Kidney (tissue), 14 donors: ENCODE data around the gene P4HB. TPM values are rescaled to one million over a fixed set of nuclear protein-coding genes. Genes with fewer than 3 reads are reported as not detected.
A peak's percentile ranks its signal among the peaks of the same experiment; 100 is the strongest.

Experiments used
- DNase-seq, 5 donors: peaks; one replicate each; pipeline ENCODE4 v3.0.0-alpha.2; 2013 to 2020
- FAIRE-seq: peaks from 2 replicates; lab custom pipeline; 2012; peaks lifted over from hg19 to GRCh38; lab: Jason Lieb, UNC
- H3K27ac ChIP-seq, 2 donors: one replicate each; pipeline ENCODE4 v1.7.0; 2013; ENCODE audit warnings: low read depth in 2 of 2, low read length in 2 of 2, inconsistent platforms in 1 of 2
- H3K27me3 ChIP-seq: one replicate; pipeline ENCODE4 v1.7.1; 2013; ENCODE audit warnings: low read length, inconsistent platforms; ENCODE audit not compliant: control insufficient read depth, insufficient read depth
- H3K36me3 ChIP-seq, 3 donors: one replicate each; pipeline versions ENCODE4 v1.7.0 to v1.7.1; 2013; ENCODE audit warnings: low read length in 3 of 3, control low read depth in 1 of 3, inconsistent platforms in 1 of 3; ENCODE audit not compliant: insufficient read depth in 3 of 3, control insufficient read depth in 2 of 3
- H3K4me1 ChIP-seq, 3 donors: one replicate each; pipeline versions ENCODE4 v1.7.0 to v1.7.1; 2013; ENCODE audit warnings: low read length in 3 of 3, inconsistent platforms in 1 of 3, low read depth in 1 of 3; ENCODE audit not compliant: control insufficient read depth in 2 of 3, insufficient read depth in 2 of 3
- H3K4me3 ChIP-seq, 3 donors: one replicate each; pipeline versions ENCODE4 v1.7.0 to v1.8.1; 2013; ENCODE audit warnings: low read length in 3 of 3, control low read depth in 1 of 3, inconsistent platforms in 1 of 3
- H3K9ac ChIP-seq, 3 donors: one replicate each; pipeline versions ENCODE4 v1.7.0 to v1.7.1; 2013; ENCODE audit warnings: low read length in 3 of 3, control low read depth in 1 of 3, inconsistent platforms in 1 of 3
- H3K9me3 ChIP-seq, 3 donors: one replicate each; pipeline versions ENCODE4 v1.7.0 to v1.7.1; 2013; ENCODE audit warnings: low read length in 3 of 3, control low read depth in 1 of 3, inconsistent platforms in 1 of 3; ENCODE audit not compliant: control insufficient read depth in 2 of 3, insufficient read depth in 1 of 3
- CTCF ChIP-seq: IDR thresholded peaks from 3 replicates; pipeline ENCODE4 v1.5.1; 2012; ENCODE audit warnings: mild to moderate bottlenecking, moderate library complexity, borderline replicate concordance; ENCODE audit not compliant: insufficient read depth; ENCODE audit errors: extremely low read depth
- intact Hi-C: fragments of 100-400 bp; cut with DNase I; formaldehyde crosslinking; loops from one replicate; pipeline ENCODE4 v1.11.1; 2022
- polyA plus RNA-seq: library from polyadenylated mRNA; stranded (reverse); fragments of 350-450 nt; fragmentation: Illumina TruSeq; extraction: RNeasy Lipid Tissue Mini Kit (QIAGEN cat#74804); gene quantifications from one replicate; pipeline ENCODE4 v1.2.3, GENCODE V29; 2014; ENCODE audit warnings: low read depth, low replicate concordance; ENCODE audit not compliant: insufficient read depth
- total RNA-seq: library from RNA; stranded (reverse); fragmentation: NEBNext Ultra II Directional; extraction: Animal tissue kit (Norgen Biotek cat#: 25700); gene quantifications from one replicate; pipeline ENCODE4 v1.2.1, GENCODE V29; 2021
- donor health status: control.
- donor health status: control.
- donor health status: control.
- donor health status: control.
- donor health status: control.
- donor health status: DM: yes; HTN: yes; CAD: no.
- donor health status: Normal renal cell carcinoma (clear cell type).

The P4HB gene
- total and polyA plus RNA-seq, 2 donors from 2014 or later = 411 to 482 TPM

- intact Hi-C loops = no loop called here
- Histone ChIP-seq H3K9me3 (no peaks in the 10 kb centered on the region), H3K27me3 (peaks cover 5% of the 10 kb centered on the region)
Measured at GRCh38 chr17:81805707-81806460, 54.5 kb downstream of the P4HB start.

DNA sequence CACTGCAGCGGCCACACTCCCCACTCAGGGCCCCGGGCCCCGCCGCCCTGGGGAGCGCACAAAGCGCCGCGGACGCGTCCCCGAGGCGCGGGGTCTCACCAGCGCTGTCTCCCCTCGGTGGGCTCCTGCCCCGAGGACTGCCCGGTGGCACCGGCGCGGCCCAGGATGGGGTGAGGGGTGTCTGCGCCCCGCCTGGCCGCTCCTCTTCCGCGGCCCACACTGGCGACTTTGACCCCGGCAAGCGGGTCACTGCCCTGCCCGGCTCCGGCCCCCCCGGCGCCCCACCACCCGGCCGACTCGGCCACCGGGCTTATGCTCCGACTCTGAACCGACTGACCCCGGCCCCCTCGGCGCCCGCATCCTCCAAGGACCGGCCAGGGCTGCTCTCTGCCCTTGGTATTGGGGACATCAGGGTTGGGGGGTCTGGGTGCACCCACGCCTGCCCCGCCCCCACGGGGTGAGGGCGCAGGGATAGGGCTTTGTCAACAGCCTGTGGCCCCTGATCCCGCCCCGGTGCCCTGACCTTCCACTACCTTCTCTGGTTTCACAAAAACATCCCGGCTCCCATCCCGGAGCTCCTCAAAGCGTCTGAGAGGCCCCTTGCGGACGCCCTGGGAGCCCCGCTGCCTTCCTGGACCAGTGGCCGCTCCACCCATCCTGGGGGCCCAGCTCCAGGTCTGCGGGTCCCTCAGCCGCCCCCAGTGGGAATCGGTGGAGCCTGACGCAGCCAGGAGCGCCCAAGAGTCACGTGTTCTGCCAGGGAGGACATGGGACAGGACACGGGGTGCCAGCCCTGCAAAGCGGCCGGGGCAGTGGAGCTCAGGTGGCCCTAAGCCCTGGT lies 55.6 kb downstream of the P4HB start:
- Histone ChIP-seq H3K4me3 (peak overlapping the region in 1 of 3 donors; percentile 36), H3K36me3 (no peaks in the 10 kb centered on the region), H3K4me1 (peaks cover 0 to 4% (median 0%) of the 10 kb centered on the region in 3 donors), H3K27ac (peak overlapping the region; percentile 9 to 60), H3K27me3 (peaks cover 5% of the 10 kb centered on the region), H3K9ac (peak overlapping the region in 1 of 3 donors; percentile 40), H3K9me3 (no peaks in the 10 kb centered on the region)
- TF ChIP-seq CTCF = no peak
- DNase-seq (peak in 4 of 5 donors; percentile 36 to 80 (median 60)), FAIRE-seq (no peak)
- intact Hi-C loops = no loop called here

More at GRCh38 chr17:81805707-81806460, 54.5 kb downstream of the P4HB start:
- FAIRE-seq (no peak), DNase-seq (no peak)
- no peaks in the 10 kb centered on the region for H3K36me3 ChIP-seq
- no peak for TF ChIP-seq CTCF
- H3K9ac ChIP-seq = peak overlapping the region in 1 of 3 donors; percentile 7
- no peak overlapping the region for H3K4me3 ChIP-seq
- peak overlapping the region in 1 of 2 donors; percentile 32 for H3K27ac ChIP-seq
- peaks cover 0 to 4% (median 0%) of the 10 kb centered on the region in 3 donors for H3K4me1 ChIP-seq

DNA sequence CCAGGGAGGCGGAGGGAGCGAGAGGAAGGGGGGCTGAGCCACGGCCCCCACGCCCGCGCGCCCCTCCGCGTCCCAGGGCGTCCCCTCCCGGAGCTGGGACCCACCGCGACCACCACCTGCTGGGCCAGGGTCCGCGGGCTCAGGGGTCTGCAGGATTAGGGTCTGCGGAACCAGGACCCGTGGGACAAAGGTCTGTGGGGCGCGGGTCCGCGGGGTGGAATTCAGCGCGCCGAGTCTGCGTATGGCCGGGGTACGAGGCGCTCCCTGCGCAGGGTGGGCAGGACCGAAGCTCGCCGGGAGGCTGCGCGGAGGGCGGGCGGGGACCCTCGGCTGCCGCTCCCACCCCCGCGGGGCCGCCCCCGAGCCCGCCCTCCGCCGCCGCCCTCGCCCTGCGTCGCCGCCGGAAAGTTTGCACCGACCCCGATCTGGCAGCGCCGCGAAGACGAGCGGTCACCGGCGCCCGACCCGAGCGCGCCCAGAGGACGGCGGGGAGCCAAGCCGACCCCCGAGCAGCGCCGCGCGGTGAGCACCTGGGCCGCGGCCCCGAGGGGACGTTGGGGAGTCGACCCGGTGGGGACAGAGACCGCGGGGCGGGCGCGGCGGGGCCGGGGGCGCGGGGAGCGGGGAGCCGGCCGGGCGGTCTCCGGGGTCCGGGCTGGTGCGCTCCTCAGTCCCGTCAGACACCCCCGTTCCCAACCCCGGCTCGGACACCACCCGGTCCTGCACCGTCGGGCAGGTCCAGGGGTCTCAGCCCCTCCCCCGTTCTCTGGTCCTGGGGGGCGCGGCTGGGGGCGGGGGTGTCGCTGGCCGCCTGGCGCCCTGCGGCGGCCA lies 56.4 kb downstream of the P4HB start, which contains the start of gene GCGR:
Gene GCGR (plus strand): TSS at position 423 of the 831 bp plus-strand sequence. CDS start 4,869 bp downstream, outside the sequence.
- intact Hi-C loops = no loop called here
- H3K4me3 ChIP-seq = peak within 1 kb of the TSS in 1 of 3 donors; percentile 39
- no peaks in the 10 kb centered on the region for H3K4me1 ChIP-seq
- H3K36me3 ChIP-seq = no peaks in the 10 kb centered on the region
- FAIRE-seq = no peak
- no peak for TF ChIP-seq CTCF
- H3K9ac ChIP-seq = peak within 1 kb of the TSS in 1 of 3 donors; percentile 40
- H3K27ac ChIP-seq = peak within 1 kb of the TSS; percentile 9 to 60
- H3K9me3 ChIP-seq = no peaks in the 10 kb centered on the region
- peaks cover 5% of the 10 kb centered on the region for H3K27me3 ChIP-seq
- peak in 2 of 5 donors; percentile 31 to 67 for DNase-seq
